Mesangial cell (primary cell): ENCODE data around the gene CCR4. TPM values are rescaled to one million over a fixed set of nuclear protein-coding genes. Genes with fewer than 3 reads are reported as not detected.

Source experiments
- total RNA-seq: library from RNA; depleted of rRNA; stranded (reverse); fragments of >200 nt; gene quantifications from 2 replicates; pipeline ENCODE4 v1.2.3, GENCODE V29; 2015

The CCR4 gene
- total RNA-seq = not detected in 2 replicates

GRCh38 chr3:32951410-32951811 lies at the start of gene CCR4:
CCR4 (plus strand) TSS chr3:32951644; CDS start chr3:32953423, 1,779 bp downstream.

Other genes with a start within 250 kb of the CCR4 start
- 0.33 and 1.0 TPM in 2 replicates for gene TRIM71, start 133.6 kb upstream of the CCR4 start, total RNA-seq
- gene GLB1, start 145.5 kb downstream of the CCR4 start, total RNA-seq = 59.8 and 172 TPM in 2 replicates
- gene TMPPE, start 145.5 kb downstream of the CCR4 start, total RNA-seq = 7.2 and 8.0 TPM in 2 replicates
- gene CRTAP, start 162.4 kb downstream of the CCR4 start, total RNA-seq = 217 and 421 TPM in 2 replicates